Colonic mucosa (tissue), 4 donors: ENCODE data around the gene HCN4. TPM values are rescaled to one million over a fixed set of nuclear protein-coding genes. Genes with fewer than 3 reads are reported as not detected.

Experiments
- DNase-seq: peaks from one replicate; pipeline ENCODE4 v3.0.0-alpha.2; 2020
- H3K27ac ChIP-seq: fragments of 200-600 bp; one replicate; pipeline ENCODE4 v1.8.0; 2021
- H3K27me3 ChIP-seq: fragments of 200-600 bp; one replicate; pipeline ENCODE4 v1.8.0; 2021
- H3K36me3 ChIP-seq: fragments of 200-600 bp; one replicate; pipeline ENCODE4 v1.8.0; 2021
- H3K4me1 ChIP-seq: fragments of 200-600 bp; one replicate; pipeline ENCODE4 v1.8.0; 2021; ENCODE audit warnings: mild to moderate bottlenecking
- H3K4me3 ChIP-seq: fragments of 200-600 bp; one replicate; pipeline ENCODE4 v1.8.0; 2021
- H3K9ac ChIP-seq, 2 donors: one replicate each; pipeline ENCODE4 v1.7.0; 2013; ENCODE audit warnings: control low read depth in 2 of 2, low read depth in 2 of 2, low read length in 2 of 2
- H3K9me3 ChIP-seq: fragments of 200-600 bp; one replicate; pipeline ENCODE4 v1.8.0; 2021
- CTCF ChIP-seq: fragments of 200-600 bp; IDR thresholded peaks from one replicate; pipeline ENCODE4 v1.8.0; 2022; ENCODE audit warnings: antibody characterized with exemption, mild to moderate bottlenecking
- intact Hi-C: fragments of 100-400 bp; cut with DNase I; formaldehyde crosslinking; loops from one replicate; pipeline ENCODE4 v1.14.1; 2022
- total RNA-seq, 2 donors: library from RNA; stranded (reverse); fragmentation: NEBNext Ultra II Directional in 1 of 2; extraction: Animal tissue kit (Norgen Biotek cat#: 25700) in 1 of 2; gene quantifications; one replicate each; pipeline ENCODE4 v1.2.1, GENCODE V29; 2021
- donor health status: healthy.
- donor health status: DM: no; HTN: no; CAD: no.
- donor health status: DM: no; HTN: no; CAD: no.

HCN4 gene
- total RNA-seq, 2 donors from 2014 or later, result 0.08 to 0.10 TPM

- H3K27me3 ChIP-seq, result no peaks in the 10 kb centered on the region
- H3K36me3 ChIP-seq, result peaks cover 4% of the 10 kb centered on the region
- no peaks in the 10 kb centered on the region for H3K9me3 ChIP-seq
- intact Hi-C loops, result no loop called here
- no peak for TF ChIP-seq CTCF
- no peaks in the 10 kb centered on the region for H3K4me1 ChIP-seq
- no peak overlapping the region for H3K4me3 ChIP-seq
- no peak overlapping the region for H3K9ac ChIP-seq
- DNase-seq, result no peak
- no peak overlapping the region for H3K27ac ChIP-seq
Measured at GRCh38 chr15:73295630-73296286, 73.0 kb downstream of the HCN4 start.

DNA sequence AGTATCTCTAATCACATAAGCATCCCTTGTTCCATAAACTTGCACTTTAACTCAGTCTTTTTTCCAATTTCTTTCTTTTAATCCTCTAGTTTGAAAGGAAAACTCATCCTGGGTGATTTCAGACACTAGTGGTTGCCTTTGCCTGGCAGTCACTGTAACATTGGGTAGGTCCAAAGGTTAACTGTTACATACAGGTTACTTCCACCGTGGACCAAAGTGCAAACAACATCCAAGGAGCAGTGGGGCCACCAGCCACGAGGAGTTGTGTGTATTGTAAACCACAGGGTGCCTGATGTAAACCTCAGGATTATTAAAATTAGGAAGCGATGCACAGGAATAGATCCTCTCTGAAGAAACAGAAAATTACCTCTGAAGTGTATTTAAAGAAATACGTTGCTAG lies 75.0 kb downstream of the HCN4 start:
- H3K27ac ChIP-seq, result no peak overlapping the region
- no peak for DNase-seq

DNA sequence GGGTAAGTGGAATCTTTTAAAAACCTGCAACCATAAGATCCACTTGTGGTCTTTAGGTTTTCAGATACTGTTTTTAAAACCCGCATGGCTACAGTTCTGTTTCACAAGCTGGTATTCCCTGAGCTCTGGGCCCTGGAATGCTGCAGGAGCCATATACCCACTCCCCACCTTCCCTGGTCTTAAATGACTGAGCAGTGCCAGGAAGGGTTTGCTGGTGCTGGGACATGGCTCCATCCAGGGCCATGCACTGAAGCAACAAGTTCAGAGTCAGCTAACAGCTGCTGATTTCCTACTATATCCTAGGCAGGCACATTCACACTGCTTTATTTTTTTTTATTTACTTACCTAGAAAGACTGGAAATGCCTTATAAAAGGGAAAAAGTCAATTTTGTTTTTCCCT lies 77.3 kb downstream of the HCN4 start:
- no peak for TF ChIP-seq CTCF
- DNase-seq, result no peak
- intact Hi-C loops, result no loop called here
- H3K27ac ChIP-seq, result no peak overlapping the region
- no peaks in the 10 kb centered on the region for H3K4me1 ChIP-seq
- H3K9me3 ChIP-seq, result no peaks in the 10 kb centered on the region
- no peak overlapping the region for H3K4me3 ChIP-seq
- peaks cover 17% of the 10 kb centered on the region for H3K36me3 ChIP-seq
- no peak overlapping the region for H3K9ac ChIP-seq
- H3K27me3 ChIP-seq, result no peaks in the 10 kb centered on the region

More for the DNA sequence above, 75.0 kb downstream of the HCN4 start:
- H3K9me3 ChIP-seq, result no peaks in the 10 kb centered on the region
- no peaks in the 10 kb centered on the region for H3K27me3 ChIP-seq
- no peak overlapping the region for H3K9ac ChIP-seq
- H3K4me1 ChIP-seq, result no peaks in the 10 kb centered on the region
- H3K4me3 ChIP-seq, result no peak overlapping the region
- intact Hi-C loops, result no loop called here
- TF ChIP-seq CTCF, result no peak
- H3K36me3 ChIP-seq, result peaks cover 13% of the 10 kb centered on the region

DNA sequence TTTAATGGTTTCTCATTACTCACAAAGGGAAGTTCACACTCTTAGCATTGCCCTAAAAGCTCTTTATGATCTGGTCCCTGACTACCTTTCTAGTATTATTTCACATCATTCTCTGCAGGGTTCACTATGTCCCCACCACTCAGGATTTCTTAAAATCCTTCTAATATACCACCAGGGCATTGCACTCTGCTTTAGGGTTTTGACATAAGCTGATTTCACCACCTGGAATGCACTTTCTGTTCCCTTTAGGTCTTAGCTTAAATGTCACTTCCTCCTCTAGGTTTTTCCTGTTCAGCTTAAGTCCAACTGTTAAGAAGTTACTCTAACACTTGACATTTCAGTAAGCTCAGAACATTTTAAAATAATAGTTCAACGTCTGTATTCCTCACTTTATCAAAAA lies 81.7 kb downstream of the HCN4 start:
- Histone ChIP-seq H3K9ac (no peak overlapping the region), H3K27me3 (no peaks in the 10 kb centered on the region), H3K36me3 (peaks cover 19% of the 10 kb centered on the region), H3K4me1 (no peaks in the 10 kb centered on the region), H3K9me3 (no peaks in the 10 kb centered on the region), H3K4me3 (no peak overlapping the region), H3K27ac (no peak overlapping the region)
- no peak for TF ChIP-seq CTCF
- intact Hi-C loops, result no loop called here
- no peak for DNase-seq

DNA sequence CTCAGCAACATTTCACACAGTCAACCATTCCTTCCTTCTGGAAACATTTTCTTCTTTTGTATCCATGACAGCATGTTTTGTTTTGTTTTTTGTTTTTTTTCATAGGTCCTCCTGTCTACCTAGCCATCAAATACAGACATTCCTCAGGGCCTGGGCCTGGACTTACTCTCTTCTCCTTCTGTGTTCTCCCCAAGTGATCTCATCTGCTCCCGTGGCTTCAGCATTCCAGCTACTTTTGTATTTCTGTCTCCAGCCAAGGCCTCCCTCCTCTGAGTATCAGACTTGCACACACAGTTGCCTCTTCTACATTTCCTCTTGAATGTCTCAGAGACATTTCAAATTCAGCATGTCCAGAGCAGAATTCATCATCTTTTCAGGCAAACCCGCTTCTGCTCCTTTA lies 82.4 kb downstream of the HCN4 start:
- Histone ChIP-seq H3K9ac (no peak overlapping the region), H3K4me3 (no peak overlapping the region), H3K36me3 (peaks cover 19% of the 10 kb centered on the region), H3K4me1 (no peaks in the 10 kb centered on the region), H3K27ac (no peak overlapping the region), H3K9me3 (no peaks in the 10 kb centered on the region), H3K27me3 (no peaks in the 10 kb centered on the region)
- intact Hi-C loops, result no loop called here
- DNase-seq, result no peak
- no peak for TF ChIP-seq CTCF
